HG03159 (cell line): ENCODE measurements around the gene PLEK2.
"Not testable (repeated sequence)": the region's sequence is repeated elsewhere in the genome, so short reads cannot be mapped to it uniquely, and the experiment has no call there.

Experiments used
- ATAC-seq: cut with Tn5 transposase; IDR thresholded peaks from one replicate; pipeline ENCODE4 v1.9.1; 2021; ENCODE audit warnings: mild to moderate bottlenecking, moderate library complexity; ENCODE audit not compliant: unreplicated experiment

PLEK2 gene

DNA sequence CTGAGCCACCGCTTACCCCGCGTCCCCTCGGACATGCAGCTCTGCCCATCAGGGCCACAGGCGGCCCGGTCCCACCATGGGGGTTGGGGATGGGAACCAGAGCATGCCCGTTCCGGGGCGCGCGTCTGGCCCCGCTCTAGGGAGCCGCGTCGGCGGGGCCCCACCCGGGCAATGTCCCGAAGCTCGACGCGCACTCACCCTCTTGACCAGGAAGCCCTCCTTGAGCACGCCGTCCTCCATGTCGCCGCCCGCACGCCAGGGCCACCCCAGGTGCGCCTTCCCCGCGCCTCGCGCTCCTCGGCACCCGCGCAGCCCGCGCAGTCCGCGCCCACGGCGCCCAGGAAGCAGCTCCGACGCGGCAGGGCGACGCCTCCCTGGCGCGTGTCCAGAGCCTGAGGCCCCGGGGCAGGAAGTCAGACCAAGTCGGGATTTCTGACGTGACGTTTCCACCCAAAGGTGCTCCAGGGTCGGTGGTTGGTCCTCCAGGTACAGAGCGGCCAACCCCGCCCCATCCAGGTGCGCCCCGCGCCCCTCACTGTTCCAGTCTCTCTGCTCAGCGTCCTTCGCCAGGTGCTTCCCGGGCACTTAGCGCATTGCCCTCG, at the start of gene PLEK2:
Gene PLEK2 (minus strand): TSS at position 346 of the 602 bp plus-strand sequence. CDS start 106 bp downstream, at position 240.
- no peak for ATAC-seq

DNA sequence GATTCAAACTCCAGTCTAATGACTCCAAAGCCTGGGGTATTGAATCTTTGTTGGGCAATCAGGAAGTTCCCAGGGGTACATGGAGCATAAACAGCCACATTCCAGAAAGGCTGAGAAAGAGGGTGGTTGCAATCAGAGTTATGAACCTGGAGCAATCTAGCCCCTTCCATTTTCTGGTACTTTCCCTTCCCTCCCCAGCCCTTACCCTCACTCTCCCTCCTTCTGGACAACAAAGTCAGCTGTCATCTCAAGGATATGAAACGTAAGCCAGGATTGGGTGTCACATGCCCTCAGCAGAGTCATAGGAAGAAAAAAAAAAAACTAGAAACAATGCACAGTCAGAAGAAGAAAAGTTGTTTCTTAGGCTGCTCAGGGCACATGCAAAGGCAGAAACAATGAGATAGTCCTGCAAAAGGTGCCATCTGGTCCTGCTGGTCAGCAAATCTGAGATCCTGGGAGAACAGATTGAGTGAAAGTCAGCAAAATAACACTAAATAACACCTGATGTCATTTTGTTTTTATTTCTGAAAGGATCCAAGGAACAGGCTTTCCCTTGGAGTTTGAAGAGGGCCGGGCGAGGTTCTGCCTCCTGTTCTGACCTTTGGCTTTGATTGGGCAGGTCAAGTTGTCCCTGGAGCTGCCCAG, 49.5 kb upstream of the PLEK2 start:
- no peak for ATAC-seq

DNA sequence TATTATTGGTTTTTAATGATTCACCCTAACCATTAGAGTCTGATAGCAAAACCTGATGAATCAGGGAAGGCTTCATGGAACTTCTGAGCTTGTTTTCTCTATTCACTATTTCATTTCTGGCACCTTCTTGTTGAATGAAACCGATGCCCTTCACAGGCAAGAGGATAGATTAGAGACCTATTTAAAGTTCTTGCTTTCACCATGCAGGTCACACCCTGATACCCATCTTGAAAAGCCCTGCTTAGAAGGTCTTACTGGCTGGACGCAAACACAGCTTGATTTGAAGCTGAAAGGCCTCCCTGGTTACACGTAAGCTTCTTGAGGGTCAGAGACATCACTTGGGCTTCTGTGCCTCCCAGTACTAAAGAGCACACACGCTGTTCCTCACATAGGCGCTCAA, 47.4 kb upstream of the PLEK2 start:
- no peak for ATAC-seq

DNA sequence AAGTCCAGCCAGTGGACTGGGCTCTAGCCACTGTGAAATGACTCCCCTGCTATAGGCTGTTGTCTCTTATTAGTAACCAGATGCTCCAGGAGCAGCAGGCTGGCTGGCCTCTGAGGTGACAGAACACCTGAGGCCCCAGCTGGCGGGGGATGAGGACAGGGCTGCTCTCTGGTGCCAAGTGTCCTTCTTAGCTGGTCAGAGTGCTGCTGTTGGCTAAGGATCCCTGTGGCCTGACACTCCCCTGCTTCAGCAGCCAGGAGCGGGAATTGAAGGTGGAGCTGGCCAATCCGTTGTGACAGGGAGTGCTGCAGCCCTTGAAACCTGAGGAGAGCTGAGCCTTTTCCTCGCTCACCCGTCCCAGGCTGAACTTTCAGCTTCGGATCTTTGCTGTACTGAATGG, 45.8 kb upstream of the PLEK2 start:
- ATAC-seq: no peak

DNA sequence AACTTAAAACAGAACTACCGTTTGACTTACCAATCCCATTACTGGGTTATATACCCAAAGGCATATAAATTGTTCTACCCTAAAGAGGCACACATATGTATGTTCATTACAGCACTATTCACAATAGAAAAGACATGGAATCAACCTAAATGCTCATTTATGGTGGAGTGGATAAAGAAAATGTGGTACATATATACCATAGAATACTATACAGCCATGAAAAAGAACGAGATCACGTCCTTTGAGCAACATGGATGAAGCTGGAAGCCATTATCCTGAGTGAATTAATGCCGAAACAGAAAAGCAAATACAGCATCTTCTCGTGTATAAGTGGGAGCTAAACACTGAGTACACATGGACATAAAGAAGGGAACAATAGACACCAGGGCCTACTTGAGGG, 44.8 kb upstream of the PLEK2 start:
- ATAC-seq: no peak

DNA sequence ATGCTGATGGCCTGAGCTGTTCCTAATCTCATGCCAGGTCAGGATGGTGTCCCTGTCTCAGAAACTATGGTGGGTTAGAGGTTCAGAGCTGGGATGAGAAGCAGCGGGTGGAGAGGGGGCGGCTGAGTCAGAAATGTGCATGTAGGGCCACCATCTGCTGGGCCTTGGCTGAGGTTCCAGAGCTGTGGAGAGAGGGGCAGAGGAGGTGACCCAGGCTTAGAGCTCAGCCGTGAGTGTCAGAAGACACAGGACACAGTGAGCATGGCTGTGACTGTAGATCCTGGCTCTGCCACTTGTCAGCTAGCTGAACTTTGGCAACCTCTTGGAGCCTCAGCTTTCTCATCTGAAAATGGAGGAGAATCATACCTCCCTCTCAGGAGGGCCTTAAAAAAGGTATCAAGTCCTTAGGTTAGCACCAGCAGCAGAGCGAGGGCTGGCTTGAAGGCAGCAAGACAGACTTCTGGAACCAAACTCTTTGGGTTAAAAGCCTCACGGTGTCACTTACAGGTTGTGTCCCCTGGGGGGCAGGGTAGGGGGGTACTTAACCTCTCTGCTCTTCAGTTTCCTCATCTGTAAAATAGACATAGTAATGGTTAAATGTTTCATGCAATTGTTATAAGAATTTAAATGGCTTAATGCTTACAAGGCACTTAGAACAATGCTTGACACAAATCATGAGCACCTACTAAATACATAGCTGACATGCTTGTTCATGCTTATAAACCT, 41.8 kb upstream of the PLEK2 start:
- no peak for ATAC-seq

GRCh38 chr14:67451667-67452066, 39.7 kb upstream of the PLEK2 start:
- not testable (repeated sequence) for ATAC-seq

- no peak for ATAC-seq
Measured at GRCh38 chr14:67449096-67449495, 37.1 kb upstream of the PLEK2 start.

GRCh38 chr14:67447033-67447381, 35.0 kb upstream of the PLEK2 start:
- no peak for ATAC-seq

DNA sequence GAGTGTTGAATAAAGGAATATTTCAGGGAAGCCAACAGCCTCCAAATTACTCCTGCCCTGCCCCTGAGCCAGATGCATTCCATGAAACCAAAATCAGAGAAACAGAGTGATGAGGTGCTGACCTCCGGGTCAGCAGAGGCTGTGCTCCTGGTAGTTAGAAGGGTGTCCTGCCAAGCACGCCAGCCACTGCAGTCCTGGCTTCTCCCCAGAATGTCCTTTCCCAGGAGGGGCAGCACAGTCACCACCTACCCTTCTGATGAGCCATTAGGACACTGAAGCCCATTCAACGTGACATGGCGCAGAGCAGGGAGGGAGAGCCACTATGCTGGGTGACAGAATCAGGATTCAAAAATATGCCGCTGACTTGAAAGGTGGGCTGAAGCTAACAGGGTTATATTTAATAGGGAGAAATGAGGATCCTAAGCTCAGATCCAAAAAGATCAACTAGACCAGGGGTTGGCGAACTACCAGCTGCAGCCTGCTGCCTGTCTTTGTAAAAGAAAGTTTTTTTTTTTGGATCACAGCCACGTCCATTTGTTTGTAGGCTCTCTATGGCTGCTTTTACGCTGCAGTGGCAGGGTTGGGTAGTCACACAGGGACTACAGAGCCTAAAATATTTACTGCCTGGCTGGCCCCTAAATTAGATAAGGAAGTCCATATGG, 34.5 kb upstream of the PLEK2 start:
- ATAC-seq: no peak

- no peak for ATAC-seq
Measured at GRCh38 chr14:67444395-67444794, 32.4 kb upstream of the PLEK2 start.

DNA sequence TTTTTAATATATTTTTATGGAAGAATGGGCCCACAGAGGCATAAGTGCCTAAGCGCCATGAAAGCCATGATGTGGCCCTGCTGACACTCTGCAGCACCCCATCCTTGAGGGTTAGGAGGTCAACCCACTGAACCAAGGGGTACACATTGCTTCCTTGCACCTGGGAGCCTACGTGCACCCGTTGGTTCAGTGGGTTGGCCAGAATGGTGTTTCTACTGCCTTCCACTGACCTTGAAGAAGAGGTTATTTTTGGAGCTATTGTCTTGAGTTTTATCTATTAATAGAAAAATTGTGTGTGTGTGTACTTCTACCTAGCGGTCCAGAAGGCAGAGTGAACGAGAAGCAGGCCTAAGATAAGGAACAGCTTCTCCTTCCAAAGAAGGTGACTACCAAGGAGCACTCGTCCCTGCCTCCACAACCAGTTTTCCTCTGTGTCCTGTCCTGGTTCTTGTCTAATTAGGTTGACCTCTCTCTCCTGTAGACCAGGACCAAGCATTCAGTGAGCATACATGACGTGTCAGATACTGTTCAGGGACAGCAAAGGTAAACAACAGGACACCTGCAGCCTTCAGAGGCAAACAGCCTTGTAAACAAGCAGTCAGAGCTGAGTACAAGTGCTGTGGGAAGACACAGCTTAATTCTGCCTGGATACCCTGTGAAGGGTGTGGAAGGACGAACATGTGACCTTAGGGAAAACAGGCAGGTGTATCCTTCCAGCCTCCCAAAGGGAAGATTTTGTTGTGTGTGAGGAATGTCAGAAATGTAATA, 30.4 kb upstream of the PLEK2 start:
- no peak for ATAC-seq

- no peak for ATAC-seq
Measured at GRCh38 chr14:67441672-67442071, 29.7 kb upstream of the PLEK2 start.

GRCh38 chr14:67441256-67441655, 29.3 kb upstream of the PLEK2 start:
- no peak for ATAC-seq

DNA sequence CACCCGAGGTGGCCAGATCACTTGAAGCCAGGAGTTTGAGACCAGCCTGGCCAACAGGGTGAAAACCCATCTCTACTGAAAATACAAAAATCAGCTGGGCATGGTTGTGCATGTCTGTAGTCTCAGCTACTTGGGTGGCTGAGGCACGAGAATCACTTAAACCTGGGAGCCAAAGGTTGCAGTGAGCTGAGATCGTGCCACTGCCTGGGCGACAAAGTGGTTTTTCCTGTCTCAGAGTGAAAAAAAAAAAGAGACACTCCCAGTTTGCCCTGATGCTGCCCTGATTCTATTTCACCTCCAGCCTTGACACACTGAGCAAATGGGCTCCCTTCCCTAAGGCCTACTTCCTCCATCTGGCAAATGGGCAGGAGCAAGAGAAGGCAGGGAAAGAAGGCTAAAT, 28.5 kb upstream of the PLEK2 start:
- no peak for ATAC-seq

- no peak for ATAC-seq
Measured at GRCh38 chr14:67438969-67439368, 27.0 kb upstream of the PLEK2 start.

DNA sequence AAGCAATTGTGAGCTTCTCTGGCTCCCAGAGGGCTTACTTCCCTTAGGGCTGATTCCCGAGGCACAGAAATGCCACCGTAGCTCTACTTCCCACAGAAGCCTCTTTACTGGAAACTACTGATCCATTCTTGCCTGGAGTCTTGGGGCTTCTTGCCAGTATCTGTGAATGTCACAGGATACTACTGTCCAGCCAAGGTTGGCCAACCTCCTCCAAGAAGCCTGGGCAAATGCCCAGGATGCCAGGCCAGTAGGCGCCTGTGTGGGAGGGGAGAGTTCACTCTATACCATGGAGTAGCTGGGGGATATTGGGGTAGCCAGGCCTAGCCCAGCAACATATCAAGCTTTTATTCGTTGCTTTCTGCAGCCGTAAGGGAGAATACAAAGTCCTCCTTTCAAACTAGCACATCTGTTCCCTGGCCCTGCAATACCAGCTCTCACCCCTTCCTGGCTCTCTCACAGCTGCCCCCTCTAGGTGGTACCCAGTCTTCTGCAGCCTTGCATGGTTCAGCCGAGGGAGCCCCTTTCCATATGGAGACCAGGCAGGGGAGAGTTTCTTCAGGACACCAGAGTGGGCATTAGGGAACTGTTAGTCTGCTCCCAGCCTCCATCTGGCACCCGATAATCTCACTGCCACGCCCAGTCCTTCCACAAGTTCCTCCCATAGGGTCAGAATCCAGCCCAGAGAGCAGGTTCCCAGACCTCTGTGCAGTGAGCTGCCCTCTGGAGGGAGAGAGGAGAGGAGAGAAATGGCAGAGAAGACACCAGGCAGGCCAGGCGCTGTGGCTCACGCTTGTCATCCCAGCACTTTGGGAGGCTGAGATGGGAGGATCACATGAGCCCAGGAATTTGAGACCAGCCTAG, 24.3 kb upstream of the PLEK2 start:
- ATAC-seq: no peak

DNA sequence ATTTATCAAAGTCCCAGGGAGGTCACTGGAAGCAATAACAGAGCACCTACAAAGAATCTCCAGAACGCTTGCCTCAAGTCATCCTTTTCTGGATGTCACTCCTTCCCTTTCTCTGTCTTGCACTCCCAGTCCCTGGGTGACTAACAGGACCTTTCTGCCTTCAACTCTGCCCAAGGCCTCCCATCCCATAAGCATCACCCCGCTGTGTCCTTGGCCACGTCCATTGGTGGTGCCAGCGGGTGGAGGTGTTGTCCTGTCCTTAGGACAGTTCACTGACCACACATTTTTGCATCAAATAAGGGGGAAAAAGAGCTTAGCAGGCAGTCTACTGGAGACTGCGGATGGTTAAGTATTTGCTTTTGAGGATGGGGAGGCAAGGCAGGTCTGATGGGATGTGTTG, 23.6 kb upstream of the PLEK2 start:
- no peak for ATAC-seq

- ATAC-seq: no peak
Measured at GRCh38 chr14:67432050-67432564, 20.1 kb upstream of the PLEK2 start.
